MM.1S (cell line): ENCODE data around the gene ZNF346.

ENCODE experiments used
- CTCF ChIP-seq: fragments of 300-600 bp; sonication (generic); IDR thresholded peaks from 2 replicates; pipeline ENCODE4 v1.5.1; 2016; ENCODE audit warnings: antibody characterized with exemption, low read length, mixed read lengths
- EZH2 ChIP-seq: fragments of 300-600 bp; sonication (generic); optimal IDR thresholded peaks from 2 replicates; pipeline ENCODE3; 2017; ENCODE audit warnings: low read depth, mild to moderate bottlenecking, antibody characterized with exemption, low read length, mixed read lengths

- TF ChIP-seq CTCF, result peak; percentile 86
- TF ChIP-seq EZH2, result no peak
Observed at GRCh38 chr5:177071666-177072385, 49.3 kb downstream of the ZNF346 start.
